Liver (tissue), 9 donors: ENCODE measurements around the gene FKBP1B. TPM values are rescaled to one million over a fixed set of nuclear protein-coding genes. Genes with fewer than 3 reads are reported as not detected.
"Not testable (repeated sequence)": the region's sequence is repeated elsewhere in the genome, so short reads cannot be mapped to it uniquely, and the experiment has no call there.

Experiments used
- DNase-seq: peaks from one replicate; pipeline ENCODE4 v3.0.0-alpha.2; 2017; ENCODE audit warnings: low spot score
- H3K27ac ChIP-seq, 2 donors: one replicate each; pipeline ENCODE4 v1.7.0; 2013; ENCODE audit warnings: inconsistent platforms in 2 of 2, low read length in 2 of 2, control low read depth in 1 of 2, low read depth in 1 of 2, mild to moderate bottlenecking in 1 of 2
- H3K27me3 ChIP-seq, 4 donors: one replicate each; pipeline versions ENCODE4 v1.6.1 to v1.7.0; 2013; ENCODE audit warnings: low read length in 3 of 4, inconsistent platforms in 1 of 4, mild to moderate bottlenecking in 1 of 4, moderate library complexity in 1 of 4; ENCODE audit not compliant: control insufficient read depth in 4 of 4, insufficient read depth in 4 of 4
- H3K36me3 ChIP-seq, 4 donors: one replicate each; pipeline versions ENCODE4 v1.6.1 to v1.7.0; 2013; ENCODE audit warnings: low read length in 3 of 4, mild to moderate bottlenecking in 3 of 4, low read depth in 1 of 4, moderate library complexity in 1 of 4; ENCODE audit not compliant: control insufficient read depth in 4 of 4, insufficient read depth in 3 of 4
- H3K4me1 ChIP-seq, 4 donors: one replicate each; pipeline versions ENCODE4 v1.6.1 to v1.7.0; 2013; ENCODE audit warnings: low read length in 3 of 4, mild to moderate bottlenecking in 3 of 4, moderate library complexity in 1 of 4; ENCODE audit not compliant: control insufficient read depth in 4 of 4, insufficient read depth in 4 of 4
- H3K4me3 ChIP-seq, 3 donors: one replicate each; pipeline versions ENCODE4 v1.6.1 to v1.7.0; 2013; ENCODE audit warnings: low read length in 3 of 3, control low read depth in 1 of 3, low read depth in 1 of 3, mild to moderate bottlenecking in 1 of 3
- H3K9ac ChIP-seq, 2 donors: one replicate each; pipeline ENCODE4 v1.7.0; 2013; ENCODE audit warnings: low read length in 2 of 2, mild to moderate bottlenecking in 2 of 2, moderate library complexity in 2 of 2, control low read depth in 1 of 2, low read depth in 1 of 2
- H3K9me3 ChIP-seq, 4 donors: one replicate each; pipeline versions ENCODE4 v1.6.1 to v1.7.0; 2013; ENCODE audit warnings: low read length in 3 of 4; ENCODE audit not compliant: control insufficient read depth in 4 of 4
- ATF3 ChIP-seq: IDR thresholded peaks from 2 replicates; pipeline ENCODE4 v1.6.1; 2016; ENCODE audit warnings: antibody characterized with exemption
- CTCF ChIP-seq: fragments of 150-350 bp; IDR thresholded peaks from 2 replicates; pipeline ENCODE4 v1.5.1; 2017; ENCODE audit warnings: improper control_type of control experiment, low read depth, low read length; ENCODE audit not compliant: missing input control
- EGR1 ChIP-seq, 2 donors: IDR thresholded peaks; 2 replicates each; pipeline ENCODE4 v1.6.1; 2016 to 2018; ENCODE audit warnings: antibody characterized with exemption in 2 of 2, low read depth in 2 of 2
- FOXA1 ChIP-seq: IDR thresholded peaks from 2 replicates; pipeline ENCODE4 v1.6.1; 2016; ENCODE audit warnings: antibody characterized with exemption
- FOXA2 ChIP-seq: IDR thresholded peaks from 2 replicates; pipeline ENCODE4 v1.6.1; 2016; ENCODE audit warnings: antibody characterized with exemption
- GABPA ChIP-seq, 2 donors: IDR thresholded peaks in 1 of 2; conservative IDR thresholded peaks in 1 of 2; 2 replicates each; pipeline ENCODE4 v1.6.1; 2016; ENCODE audit warnings: antibody characterized with exemption in 2 of 2, mild to moderate bottlenecking in 1 of 2, moderate library complexity in 1 of 2
- HNF4A ChIP-seq, 2 donors: conservative IDR thresholded peaks; 2 replicates each; pipeline ENCODE4 v1.6.1; 2016; ENCODE audit warnings: antibody characterized with exemption in 2 of 2, mild to moderate bottlenecking in 2 of 2
- HNF4G ChIP-seq: IDR thresholded peaks from 2 replicates; pipeline ENCODE4 v1.6.1; 2016; ENCODE audit warnings: antibody characterized with exemption
- JUND ChIP-seq, 2 donors: IDR thresholded peaks; 2 replicates each; pipeline ENCODE4 v1.6.1; 2016; ENCODE audit warnings: antibody characterized with exemption in 2 of 2
- MAX ChIP-seq: IDR thresholded peaks from 2 replicates; pipeline ENCODE4 v1.6.1; 2016; ENCODE audit warnings: antibody characterized with exemption
- NR2F2 ChIP-seq: IDR thresholded peaks from 2 replicates; pipeline ENCODE4 v1.6.1; 2016; ENCODE audit warnings: antibody characterized with exemption
- RAD21 ChIP-seq, 2 donors: IDR thresholded peaks; 2 replicates each; pipeline ENCODE4 v1.6.1; 2016; ENCODE audit warnings: antibody characterized with exemption in 2 of 2, mild to moderate bottlenecking in 2 of 2
- REST ChIP-seq: IDR thresholded peaks from 2 replicates; pipeline ENCODE4 v1.6.1; 2016; ENCODE audit warnings: antibody characterized with exemption, mild to moderate bottlenecking
- RXRA ChIP-seq, 2 donors: IDR thresholded peaks; 2 replicates each; pipeline ENCODE4 v1.6.1; 2017 to 2018; ENCODE audit warnings: antibody characterized with exemption in 2 of 2, mild to moderate bottlenecking in 1 of 2
- SP1 ChIP-seq: IDR thresholded peaks from 2 replicates; pipeline ENCODE4 v1.6.1; 2018; ENCODE audit warnings: antibody characterized with exemption, mild to moderate bottlenecking
- TAF1 ChIP-seq: conservative IDR thresholded peaks from 2 replicates; pipeline ENCODE4 v1.6.1; 2016; ENCODE audit warnings: antibody characterized with exemption, mild to moderate bottlenecking
- YY1 ChIP-seq: IDR thresholded peaks from 2 replicates; pipeline ENCODE4 v1.6.1; 2016; ENCODE audit warnings: antibody characterized with exemption, mild to moderate bottlenecking
- ZBTB33 ChIP-seq: IDR thresholded peaks from 2 replicates; pipeline ENCODE4 v1.6.1; 2016; ENCODE audit warnings: antibody characterized with exemption
- WGBS: extraction: QIAGEN DNeasy Blood & Tissue Kit; methylation state at CpG from one replicate; pipeline ENCODE4 v1.1.7; 2013; 5-methylcytosine and 5-hydroxymethylcytosine counted together
- polyA plus RNA-seq, 2 donors: library from polyadenylated mRNA; stranded (reverse) in 1 of 2; unstranded in 1 of 2; fragments of 200-250 nt in 1 of 2; fragments of >200 nt in 1 of 2; fragmentation: Nextera tagmentation in 1 of 2; extraction: Ambion mirVana in 1 of 2; gene quantifications; one replicate each; pipeline versions ENCODE4 v1.2.1 to v1.2.3, GENCODE V29; 2013 to 2015
- total RNA-seq, 2 donors: library from RNA; depleted of rRNA; stranded (reverse); fragments of >200 nt; gene quantifications; one replicate each; pipeline ENCODE4 v1.2.3, GENCODE V29; 2014
- donor health status: healthy.
- donor health status: healthy.
- donor health status: healthy.
- donor health status: healthy.
- donor health status: healthy.

The FKBP1B gene
- total and polyA plus RNA-seq, 4 donors, result 3.6 to 23.6 (median 11.5) TPM

GRCh38 chr2:24040511-24040910, 9.0 kb upstream of the FKBP1B start:
- no peak for DNase-seq
- H3K4me3 ChIP-seq, result no peak overlapping the region
- no peaks in the 10 kb centered on the region for H3K9me3 ChIP-seq
- H3K27me3 ChIP-seq, result no peaks in the 10 kb centered on the region
- H3K4me1 ChIP-seq, result no peaks in the 10 kb centered on the region
- H3K27ac ChIP-seq, result no peak overlapping the region
- peaks cover 7 to 22% (median 12%) of the 10 kb centered on the region in 4 donors for H3K36me3 ChIP-seq
- WGBS, result 97% methylated on average over 4 of the region's 4 CpGs
- H3K9ac ChIP-seq, result no peak overlapping the region
- no peak for TF ChIP-seq SP1
- TF ChIP-seq TAF1, result no peak
- TF ChIP-seq FOXA1, result no peak
- no peak for TF ChIP-seq MAX
- TF ChIP-seq CTCF, result no peak
- TF ChIP-seq ATF3, result no peak
- no peak for TF ChIP-seq HNF4G
- no peak for TF ChIP-seq ZBTB33
- no peak for TF ChIP-seq NR2F2
- no peak for TF ChIP-seq REST
- no peak for TF ChIP-seq RAD21 (IDR thresholded peaks at IDR 0.05)
- TF ChIP-seq YY1, result no peak
- TF ChIP-seq RXRA (IDR thresholded peaks at IDR 0.05), result no peak
- TF ChIP-seq EGR1 (IDR thresholded peaks at IDR 0.05; ENCODE audit: low read depth in 2 of 2), result no peak
- no peak for TF ChIP-seq HNF4A (conservative IDR thresholded peaks at IDR 0.05)
- no peak for TF ChIP-seq JUND (IDR thresholded peaks at IDR 0.05)
- no peak for TF ChIP-seq GABPA (IDR thresholded peaks at IDR 0.05 in 1 of 2, conservative IDR thresholded peaks at IDR 0.05 in 1 of 2)
- no peak for TF ChIP-seq FOXA2

GRCh38 chr2:24043133-24043532, 6.4 kb upstream of the FKBP1B start:
- H3K4me3 ChIP-seq, H3K9me3 ChIP-seq, H3K27ac ChIP-seq, DNase-seq, H3K27me3 ChIP-seq, H3K9ac ChIP-seq: not testable (repeated sequence)
- WGBS, result 96% methylated on average over 6 of the region's 6 CpGs
- H3K4me1 ChIP-seq, result peaks cover 3 to 11% (median 7%) of the 10 kb centered on the region in 4 donors
- peaks cover 2 to 12% (median 8%) of the 10 kb centered on the region in 4 donors for H3K36me3 ChIP-seq
